CD4-positive, alpha-beta T cell treated with Interleukin-2 at 100 ng/mL for 4 hours (primary cell): ENCODE results near the gene HCN3.

Experiments
- DNase-seq: peaks from one replicate; pipeline ENCODE4 v3.0.0-alpha.2; 2020; ENCODE audit warnings: low spot score

HCN3 gene

DNA sequence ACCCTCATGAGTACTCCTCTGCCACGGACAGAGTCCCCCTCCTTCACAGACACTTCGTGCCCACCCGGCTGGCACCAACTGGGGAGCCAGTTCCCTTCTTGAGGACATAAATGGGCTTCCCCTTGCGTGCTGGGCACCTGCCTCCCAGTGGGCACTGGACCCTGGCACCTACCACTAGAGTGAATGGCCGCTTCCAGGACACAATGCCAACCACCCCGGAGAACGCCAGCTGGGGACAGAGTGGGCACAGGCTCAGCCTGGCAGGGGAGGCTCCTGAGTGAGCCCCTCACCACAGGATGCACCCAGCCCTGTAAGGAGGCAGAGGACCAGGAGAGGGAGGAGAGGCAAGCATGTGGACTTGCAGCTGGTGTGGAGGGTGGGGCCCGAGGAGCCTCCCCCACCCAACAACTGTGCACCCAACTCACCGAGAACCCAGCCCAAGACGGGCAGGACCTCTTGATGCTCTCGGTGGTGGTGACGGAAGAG lies 23.0 kb upstream of the HCN3 start:
- DNase-seq, result no peak

DNA sequence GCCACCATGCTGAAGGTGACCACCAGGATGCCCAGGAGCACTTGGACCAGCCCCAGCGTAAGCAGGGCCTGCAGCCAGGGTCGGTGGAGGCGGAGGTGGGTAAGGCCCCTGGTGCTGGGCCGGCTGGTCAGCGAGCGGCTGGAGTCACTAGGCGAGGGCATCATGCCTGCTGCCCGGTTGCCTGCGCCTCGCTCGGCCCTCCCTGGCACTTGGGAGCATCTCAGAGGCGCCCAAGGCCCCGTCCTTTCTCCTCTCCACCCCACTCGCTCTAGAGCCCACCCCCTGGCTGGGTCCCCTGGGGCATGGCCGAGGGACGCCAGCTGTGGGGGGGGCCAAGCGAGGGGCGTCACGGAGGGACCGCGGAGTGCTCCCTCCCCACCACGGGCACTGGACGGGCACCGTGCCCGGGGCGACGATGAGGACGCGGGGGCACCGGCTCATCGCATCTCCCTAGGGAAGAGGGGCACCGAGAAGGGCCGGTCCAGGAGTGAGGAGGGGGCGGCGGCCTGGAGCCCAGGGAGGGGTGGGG lies 22.5 kb upstream of the HCN3 start:
- no peak for DNase-seq

DNA sequence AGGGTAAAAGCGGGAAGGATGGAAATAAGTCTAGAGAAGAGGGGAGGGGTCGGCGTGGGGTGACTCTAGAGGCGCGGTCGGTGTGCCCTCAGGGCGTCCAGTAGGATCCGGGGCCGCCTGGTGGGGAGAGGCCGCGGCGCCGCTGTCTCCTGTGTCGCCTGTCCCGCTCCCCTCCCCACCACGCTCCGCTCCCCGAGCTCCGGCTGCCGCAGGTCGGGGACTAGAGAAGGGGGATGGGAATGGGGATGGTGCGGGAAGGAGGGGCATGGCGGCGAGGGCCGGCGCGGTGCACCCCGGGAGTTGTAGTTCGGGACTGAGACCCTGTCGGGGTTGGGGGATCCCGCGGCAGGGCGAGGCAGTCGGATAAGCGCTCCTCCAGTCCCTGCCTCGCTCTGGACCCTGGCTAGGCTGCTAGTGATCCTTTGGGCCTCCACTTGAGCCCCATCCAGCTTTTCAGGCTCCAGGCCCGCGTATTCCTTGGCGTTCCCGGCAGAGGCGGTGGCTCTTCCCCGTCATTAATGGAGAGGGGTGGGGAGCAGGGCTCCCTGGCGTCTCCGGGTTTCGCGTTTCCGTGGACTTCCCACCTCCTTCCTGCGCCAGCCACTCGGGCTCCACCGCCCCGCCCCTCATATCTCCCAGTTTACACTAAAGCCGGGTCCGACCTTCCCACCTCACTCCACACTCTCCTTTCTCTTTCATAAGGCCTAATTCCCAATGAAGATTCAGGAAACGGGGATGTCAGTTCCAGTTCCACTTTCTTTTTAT lies 21.8 kb upstream of the HCN3 start, which contains the start of gene ENTREP3:
TSS of gene ENTREP3 (minus strand) at position 241 of the 765 bp plus-strand sequence. CDS start 606 bp downstream, outside the sequence.
- peak; percentile 71 for DNase-seq

DNA sequence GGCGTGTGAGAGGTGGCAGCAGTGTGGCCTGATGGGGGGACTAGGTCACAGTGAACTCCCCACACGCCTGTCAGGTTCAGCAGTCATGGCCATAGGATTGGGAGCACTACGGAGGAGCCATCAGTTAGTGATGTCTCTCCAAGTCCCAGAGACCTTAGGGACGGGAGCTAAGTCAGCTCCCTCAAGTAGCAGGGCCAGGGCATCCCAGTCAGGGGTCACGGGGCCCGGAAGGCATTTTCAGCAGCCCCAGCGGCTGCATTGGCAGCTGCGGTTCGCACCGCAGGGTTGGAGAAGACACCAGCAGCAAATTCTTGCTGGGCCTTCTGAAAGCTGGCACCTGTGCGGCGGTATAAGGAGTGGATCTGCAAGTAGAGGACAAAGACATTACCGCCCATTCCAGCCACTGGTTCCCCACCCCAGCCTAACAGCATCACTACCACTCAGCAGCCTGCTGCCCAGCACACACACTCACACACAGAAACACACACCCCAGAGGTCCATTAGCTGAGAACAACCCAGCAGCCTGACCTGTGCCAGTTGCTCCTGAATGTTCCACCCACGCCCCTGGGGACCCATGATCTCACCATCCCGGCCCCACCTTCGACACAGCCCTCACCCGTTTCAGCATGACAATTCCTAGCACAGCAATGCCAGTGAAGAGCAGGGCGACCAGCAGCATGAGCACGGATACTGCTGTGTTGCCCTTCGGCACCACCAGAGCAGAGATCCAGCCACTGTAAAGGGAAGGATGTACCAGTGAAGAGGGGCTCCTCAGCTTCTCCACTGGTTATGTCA lies 21.0 kb upstream of the HCN3 start:
- no peak for DNase-seq

DNA sequence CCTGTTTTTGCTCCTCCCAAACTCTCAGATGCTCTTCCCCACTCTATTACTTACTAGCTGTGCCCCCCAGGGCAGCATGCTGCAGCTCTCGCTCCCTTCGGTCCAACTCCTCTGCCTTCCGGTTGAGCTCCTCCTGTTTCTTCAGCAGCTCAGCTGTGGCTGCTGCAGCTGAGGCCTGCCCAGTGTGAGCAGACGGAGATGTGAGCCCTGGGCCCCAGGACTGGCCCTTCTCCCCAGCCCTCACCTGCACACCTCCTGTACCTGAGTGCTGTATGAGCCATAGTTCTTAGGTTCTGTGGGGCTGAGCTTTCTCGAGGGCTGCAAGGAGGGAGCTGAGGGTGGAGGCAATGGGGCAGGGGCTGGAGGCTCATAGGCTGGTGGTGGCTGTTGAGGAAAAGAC lies 17.0 kb upstream of the HCN3 start:
- no peak for DNase-seq

DNA sequence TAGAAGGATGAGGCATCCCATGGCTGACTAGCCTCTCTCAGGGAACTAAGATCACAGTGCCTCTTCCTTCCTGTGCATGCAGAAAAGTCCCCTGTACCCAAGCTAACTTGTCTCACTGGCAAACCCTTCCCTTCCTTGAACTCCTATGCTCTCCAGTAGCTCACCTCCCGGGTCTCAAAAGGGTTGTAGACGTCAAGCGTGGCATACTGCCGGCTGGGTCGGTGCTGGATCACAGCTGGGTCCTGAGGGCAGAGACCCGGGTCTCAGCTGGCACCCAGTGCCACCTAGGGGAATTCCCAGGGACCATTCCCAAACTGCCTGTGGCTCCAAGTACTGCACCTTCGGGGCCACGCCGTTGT lies 15.8 kb upstream of the HCN3 start:
- DNase-seq, result no peak

DNA sequence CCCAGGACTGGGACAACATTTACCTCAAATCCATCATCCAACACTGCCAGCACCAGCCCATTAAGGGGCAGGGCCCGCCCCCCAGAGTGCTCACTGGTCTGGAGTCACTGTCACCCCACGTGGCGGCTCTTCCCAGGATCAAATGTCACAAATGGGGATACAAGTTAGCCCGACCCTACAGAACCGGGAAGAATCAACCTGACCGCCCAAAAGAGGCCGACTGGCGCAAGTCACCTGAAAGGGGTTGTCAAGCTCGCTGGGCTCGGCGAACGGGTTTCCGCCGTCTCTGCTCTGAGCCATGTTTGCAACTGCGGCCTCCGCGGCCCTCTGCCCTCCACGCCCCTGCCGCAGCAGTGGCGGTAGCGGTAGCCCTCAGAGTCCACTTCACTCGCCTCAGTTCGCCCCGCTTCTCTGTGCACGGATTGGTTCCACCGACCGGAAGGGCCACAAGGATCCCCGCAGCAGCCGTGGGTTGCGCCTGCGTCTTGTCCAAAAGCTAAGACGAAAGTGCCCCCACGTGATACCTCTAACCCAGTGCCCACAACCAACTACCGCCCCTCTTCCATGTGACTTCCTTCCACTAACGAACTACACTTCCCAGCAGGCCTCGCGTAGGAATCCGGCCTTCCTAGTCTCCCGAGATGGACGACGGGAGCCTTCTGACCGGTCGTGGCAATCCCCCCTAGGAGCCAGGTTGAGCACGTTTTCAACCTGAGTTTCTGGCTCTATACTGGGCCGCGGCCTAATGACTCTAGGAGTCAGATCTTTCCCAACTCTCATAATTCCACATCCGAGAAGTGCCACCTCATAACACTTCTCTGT lies 15.2 kb upstream of the HCN3 start, which contains the start of gene SCAMP3:
TSS of gene SCAMP3 (minus strand) at position 509 of the 822 bp plus-strand sequence. CDS start at position 300, 209 bp downstream.
- DNase-seq, result peak; percentile 89

DNA sequence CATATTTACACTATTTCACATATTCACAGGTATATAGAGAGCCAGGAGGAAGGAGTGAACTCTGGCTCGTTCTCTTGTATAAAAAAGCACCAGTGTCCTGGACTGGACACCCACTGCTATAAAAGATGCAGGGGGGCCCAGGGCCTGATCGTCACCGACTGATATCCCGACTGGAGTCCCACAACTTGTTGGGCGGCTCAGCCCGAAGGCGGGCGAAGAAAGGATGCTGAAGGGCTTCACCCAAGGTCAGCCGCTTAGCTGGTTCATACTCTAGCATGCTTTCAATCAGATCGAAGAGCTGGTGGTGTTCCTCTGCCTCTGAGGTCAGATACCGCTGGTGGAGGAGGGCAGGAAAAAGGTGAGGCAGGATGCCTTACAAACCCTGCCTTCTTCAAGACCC lies 14.2 kb upstream of the HCN3 start:
- no peak for DNase-seq

DNA sequence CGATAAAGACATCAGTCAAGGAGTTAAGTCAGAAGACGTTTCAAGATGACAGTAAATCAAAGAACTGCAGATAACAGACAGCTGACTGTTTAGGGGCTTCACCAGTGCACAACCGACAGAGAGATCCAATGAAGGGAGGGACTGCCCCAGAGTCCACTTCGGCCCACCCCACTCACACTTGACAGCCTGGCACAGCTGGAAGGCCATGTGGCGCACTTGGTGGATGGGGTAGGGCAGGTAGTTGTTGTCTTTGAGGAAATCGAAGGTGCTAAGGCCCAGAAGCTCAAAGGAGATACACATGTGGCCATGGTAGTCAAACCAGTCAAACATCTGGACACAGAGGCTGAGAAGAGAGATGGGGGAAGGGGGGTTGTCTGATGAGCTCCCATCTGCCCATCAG lies 10.7 kb upstream of the HCN3 start:
- DNase-seq, result no peak

DNA sequence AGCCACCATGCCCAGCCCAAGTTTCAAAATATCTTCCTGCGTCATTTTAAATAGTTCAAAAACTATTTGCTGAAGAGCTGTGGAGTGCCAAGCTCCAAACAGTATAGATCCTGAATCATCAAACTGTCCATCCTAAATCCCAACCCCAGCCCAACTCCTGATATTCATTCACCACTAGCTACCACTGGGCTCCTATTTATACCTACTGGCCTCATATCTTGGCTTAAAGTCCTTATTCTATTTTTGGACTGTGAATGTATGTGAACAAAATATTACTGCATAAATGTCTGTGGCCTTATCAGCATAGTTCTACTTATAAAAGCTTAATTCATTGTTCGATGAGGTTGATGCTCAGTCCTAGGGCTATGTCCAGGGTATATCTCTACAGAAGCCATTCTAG lies 9.9 kb upstream of the HCN3 start:
- DNase-seq, result no peak

DNA sequence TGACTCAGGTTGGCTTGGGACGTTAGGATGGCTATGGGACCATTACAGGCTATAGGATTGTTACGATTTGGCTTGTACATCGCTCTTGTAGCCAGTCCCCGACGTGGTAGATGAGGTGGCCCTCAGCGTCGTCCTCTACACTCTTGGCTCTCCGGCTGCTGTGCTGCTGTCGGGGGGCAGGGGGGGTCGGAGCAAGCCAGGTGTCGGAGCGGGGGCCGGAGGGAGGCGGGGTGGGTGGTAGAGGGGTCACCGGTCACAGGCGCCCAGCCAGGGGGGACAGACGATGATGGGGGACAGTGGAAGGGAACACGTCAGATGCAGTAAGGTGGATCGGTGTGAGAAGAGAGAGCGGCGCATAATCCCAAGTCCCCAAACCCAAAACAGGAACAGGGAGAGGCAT lies 8.6 kb upstream of the HCN3 start:
- no peak for DNase-seq

DNA sequence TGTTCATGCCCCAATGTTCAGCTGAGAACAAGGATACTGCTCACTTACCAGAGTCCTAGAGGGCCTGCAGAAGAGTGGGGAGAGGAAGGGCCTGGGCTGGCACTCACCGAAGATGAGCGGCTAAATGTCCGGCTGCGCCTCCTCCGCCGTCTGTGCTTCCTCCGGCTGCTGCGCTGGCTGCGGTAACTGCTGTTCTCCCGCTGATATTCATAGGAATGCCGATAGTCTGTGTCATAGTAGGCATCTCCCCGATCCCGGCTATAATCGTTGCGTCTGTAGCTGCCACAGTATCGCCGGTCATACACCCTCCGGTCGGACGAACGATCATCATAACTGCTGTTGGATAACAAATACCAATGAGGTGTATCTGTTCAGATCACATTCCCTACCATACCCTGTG lies 7.9 kb upstream of the HCN3 start:
- no peak for DNase-seq

DNA sequence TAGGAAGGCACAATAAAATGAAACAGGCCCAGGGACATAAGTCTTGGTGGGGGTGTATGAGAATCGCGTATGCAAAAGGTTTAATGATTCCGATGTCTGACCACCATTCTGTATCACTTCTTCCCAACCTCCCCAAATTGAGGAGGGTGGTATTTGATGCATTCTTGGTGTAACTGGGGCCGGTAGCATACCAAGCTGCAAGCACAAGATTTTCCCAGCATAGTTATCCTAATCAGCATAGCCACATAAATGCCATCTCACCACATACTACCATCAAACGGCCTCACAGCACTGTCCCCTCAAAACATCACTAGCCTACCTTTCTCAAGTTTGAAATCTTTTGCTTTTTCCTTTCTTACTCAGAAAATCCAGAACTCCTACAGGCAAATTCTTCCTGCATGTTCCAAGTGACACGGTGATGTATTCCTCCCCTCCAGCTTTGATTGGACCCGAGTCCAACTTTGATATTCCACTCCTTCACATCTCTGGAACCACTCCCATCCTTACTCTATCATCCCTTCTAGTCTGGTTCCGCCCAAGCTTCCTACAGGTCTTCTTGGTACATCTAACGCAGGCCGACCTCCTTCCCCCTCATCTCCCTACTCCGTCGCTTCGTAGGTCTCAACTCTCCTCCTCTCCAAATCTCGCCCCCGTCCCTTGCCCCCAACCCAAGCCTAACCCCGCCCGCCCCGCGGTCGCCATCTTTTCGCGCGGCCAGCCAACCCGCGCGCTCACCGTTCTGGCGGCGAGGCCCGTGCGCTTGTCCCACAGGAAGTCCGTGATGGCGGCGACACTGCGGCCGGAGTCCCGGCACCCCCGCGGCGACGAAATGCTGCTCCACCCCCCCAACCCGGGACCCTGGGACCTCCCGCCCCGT lies 4.6 kb upstream of the HCN3 start:
- DNase-seq, result no peak

DNA sequence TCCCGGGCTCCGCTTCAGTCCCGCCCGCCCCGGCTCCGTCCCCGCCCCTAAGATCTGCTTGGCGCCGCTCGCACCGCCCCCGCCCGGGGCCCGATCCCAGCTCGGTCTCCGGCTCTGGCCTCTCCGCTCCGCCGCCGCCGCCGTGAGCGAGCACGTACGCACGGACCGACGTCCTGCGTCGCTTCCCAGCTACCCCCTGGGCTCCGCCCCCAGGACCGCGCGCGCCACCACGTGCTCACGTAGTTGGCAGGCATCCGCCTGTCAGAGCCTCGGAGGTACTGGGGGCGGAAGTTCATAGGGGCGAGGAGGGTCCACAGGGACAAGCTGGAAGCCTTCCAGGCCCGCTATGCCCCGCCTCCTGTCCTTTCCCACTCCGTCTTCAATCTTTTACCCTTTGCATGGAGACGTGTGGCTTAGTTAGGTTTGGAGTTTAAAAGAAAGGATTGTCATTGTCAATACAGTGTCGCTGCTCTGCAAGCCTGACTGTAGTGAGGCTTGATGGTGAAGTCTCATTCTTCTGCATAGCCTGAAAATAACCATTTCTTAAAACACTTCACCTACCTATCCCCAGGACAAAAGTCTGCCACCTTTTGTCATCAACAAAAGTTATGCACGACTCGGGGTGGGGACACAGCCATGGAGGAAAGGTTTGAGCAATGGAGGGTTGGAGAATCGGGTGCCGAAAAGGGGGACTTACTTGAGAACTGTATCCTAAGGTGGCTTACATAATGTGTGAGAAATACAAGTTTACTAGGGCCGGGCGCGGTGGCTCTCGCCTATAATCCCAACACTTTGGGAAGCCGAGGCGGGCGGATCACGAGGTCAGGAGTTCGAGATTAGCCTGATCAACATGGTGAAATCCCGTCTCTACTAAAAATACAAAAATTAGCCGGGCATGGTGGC lies 3.7 kb upstream of the HCN3 start, which contains the start of gene CLK2:
TSS of gene CLK2 (minus strand) at position 162 of the 903 bp plus-strand sequence. CDS start 2,527 bp downstream, outside the sequence.
- DNase-seq, result peak; percentile 93

DNA sequence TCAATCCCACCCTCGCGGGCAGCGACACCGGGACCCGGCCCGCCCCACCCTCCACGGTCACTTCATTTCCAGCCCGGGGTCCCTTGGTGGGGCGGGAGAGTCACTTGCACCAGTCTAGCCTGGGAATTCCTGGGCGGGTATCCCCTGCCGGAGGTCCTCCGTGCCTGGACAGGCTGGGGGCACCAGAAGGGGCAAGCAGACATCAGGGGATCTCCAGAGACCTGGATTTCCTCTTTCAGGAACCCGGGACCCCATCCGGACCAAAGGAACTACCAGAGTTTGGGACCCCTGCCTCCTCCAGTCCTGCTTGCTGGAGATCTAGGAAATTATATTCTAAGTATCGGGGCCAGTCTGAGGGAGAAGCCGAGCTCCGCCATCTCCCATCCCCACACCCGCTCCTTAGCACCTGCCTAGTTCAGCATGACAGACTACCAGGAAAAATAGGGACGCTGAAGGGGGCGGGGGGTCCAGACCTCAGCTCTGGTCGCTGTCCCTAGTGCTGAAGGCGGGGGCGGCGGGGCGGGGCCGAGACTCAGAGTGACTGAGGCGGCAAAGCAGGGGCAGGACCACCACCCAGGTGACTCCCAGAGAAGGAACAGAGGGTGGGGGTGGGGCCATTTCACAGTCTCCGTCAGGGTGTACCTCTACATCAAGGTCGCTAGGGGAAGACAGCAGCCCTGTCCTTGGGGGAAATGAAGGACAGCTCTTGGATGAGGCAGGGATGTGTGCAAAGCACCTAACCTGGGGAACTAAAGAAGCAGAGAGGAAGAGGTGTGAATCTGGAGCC lies 832 bp downstream of the HCN3 start:
- peak; percentile 67 for DNase-seq

DNA sequence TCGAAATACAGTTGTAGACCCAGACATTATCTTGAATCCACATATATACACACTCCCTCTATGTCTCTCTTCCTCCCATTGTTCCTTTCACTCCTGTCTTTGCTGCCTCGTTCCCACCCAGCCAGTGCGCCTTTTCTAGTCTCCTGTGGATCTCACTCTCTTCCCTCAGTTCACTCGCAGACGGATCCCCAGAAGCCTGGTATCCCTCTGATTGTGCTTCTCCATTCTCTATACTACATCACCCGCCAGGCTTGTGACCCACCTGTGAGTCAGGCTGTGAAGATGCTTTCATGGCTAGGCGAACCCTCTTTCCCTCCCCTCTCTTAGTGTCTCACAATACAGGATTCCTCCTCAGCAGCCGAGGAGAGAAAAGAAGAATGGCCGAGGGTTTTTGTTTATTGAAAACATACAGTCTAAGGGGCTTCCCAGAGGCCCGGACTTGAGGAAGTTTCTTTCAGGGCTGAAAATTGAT lies 1.5 kb downstream of the HCN3 start:
- DNase-seq, result no peak

DNA sequence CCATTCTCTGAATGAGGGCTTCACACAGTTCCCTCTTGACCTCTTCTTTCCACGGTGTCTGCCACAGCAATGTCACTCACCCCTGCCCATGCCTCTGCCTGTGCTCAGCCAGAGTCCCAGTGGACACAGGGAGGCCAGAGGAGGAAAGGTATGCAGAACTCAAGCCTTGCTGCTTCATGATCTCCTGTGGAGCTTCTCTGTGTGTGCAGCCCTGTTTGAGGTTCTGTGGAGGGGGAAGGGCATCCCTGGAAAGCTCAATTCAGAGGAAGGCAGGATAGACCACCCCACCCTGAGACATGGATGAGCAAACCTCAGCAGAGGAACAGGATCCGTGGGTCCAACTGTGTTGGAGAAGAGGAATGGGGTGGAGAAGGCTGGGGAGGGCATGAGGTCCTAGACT lies 2.0 kb downstream of the HCN3 start:
- DNase-seq, result no peak

DNA sequence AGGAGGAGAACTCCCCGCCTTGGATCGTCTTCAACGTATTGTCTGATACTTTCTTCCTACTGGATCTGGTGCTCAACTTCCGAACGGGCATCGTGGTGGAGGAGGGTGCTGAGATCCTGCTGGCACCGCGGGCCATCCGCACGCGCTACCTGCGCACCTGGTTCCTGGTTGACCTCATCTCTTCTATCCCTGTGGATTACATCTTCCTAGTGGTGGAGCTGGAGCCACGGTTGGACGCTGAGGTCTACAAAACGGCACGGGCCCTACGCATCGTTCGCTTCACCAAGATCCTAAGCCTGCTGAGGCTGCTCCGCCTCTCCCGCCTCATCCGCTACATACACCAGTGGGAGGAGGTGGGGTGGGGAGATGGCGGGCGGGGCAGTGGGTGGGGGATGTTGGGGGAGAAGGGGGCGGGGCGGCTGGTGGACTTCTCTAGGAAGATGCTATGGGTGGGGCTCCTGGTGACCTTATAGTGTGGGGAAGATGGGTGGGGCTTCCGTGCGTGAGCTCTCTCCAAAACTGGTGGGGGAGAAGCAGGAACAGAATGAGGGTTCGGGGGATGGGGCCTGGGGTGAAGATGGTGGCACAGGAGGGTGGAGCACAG lies 5.3 kb downstream of the HCN3 start:
- no peak for DNase-seq
